Upper lobe of right lung (tissue), 1 donor: ENCODE results near the gene SH2D2A. TPM values are rescaled to one million over a fixed set of nuclear protein-coding genes. Genes with fewer than 3 reads are reported as not detected.

Source experiments
- ATAC-seq: fragments of 200-7000 bp; cut with Tn5 transposase; one replicate; pipeline ENCODE4 v1.9.1; 2020; ENCODE audit warnings: mild to moderate bottlenecking, moderate library complexity
- DNase-seq: peaks from one replicate; pipeline ENCODE4 v3.0.0-alpha.2; 2020
- H3K27ac ChIP-seq: fragments of 200-600 bp; one replicate; pipeline ENCODE4 v1.8.0; 2022
- H3K27me3 ChIP-seq: fragments of 200-600 bp; one replicate; pipeline ENCODE4 v1.8.0; 2022; ENCODE audit warnings: mild to moderate bottlenecking
- H3K36me3 ChIP-seq: fragments of 200-600 bp; one replicate; pipeline ENCODE4 v1.8.0; 2022
- H3K4me1 ChIP-seq: fragments of 200-600 bp; one replicate; pipeline ENCODE4 v1.8.0; 2022
- H3K4me3 ChIP-seq: fragments of 200-600 bp; one replicate; pipeline ENCODE4 v1.8.0; 2022; ENCODE audit warnings: mild to moderate bottlenecking
- H3K9me3 ChIP-seq: fragments of 200-600 bp; one replicate; pipeline ENCODE4 v1.8.0; 2022
- intact Hi-C: fragments of 100-400 bp; cut with DNase I; formaldehyde crosslinking; loops from one replicate; pipeline ENCODE4 v1.11.0; 2022
- total RNA-seq: library from RNA; stranded (reverse); fragmentation: NEBNext Ultra II Directional; extraction: Animal tissue kit (Norgen Biotek cat#: 25700); gene quantifications from one replicate; pipeline ENCODE4 v1.2.1, GENCODE V29; 2021
- TF ChIP-seq, protein P1 (sequence below): fragments of 200-600 bp; IDR thresholded peaks from one replicate; pipeline ENCODE4 v1.8.0; 2022; ENCODE audit warnings: antibody characterized with exemption
- donor health status: DM: no; HTN: yes; CAD: no; lungs with severe emphysema.

The SH2D2A gene
- total RNA-seq, 1 donor from 2014 or later = 3.8 TPM

DNA sequence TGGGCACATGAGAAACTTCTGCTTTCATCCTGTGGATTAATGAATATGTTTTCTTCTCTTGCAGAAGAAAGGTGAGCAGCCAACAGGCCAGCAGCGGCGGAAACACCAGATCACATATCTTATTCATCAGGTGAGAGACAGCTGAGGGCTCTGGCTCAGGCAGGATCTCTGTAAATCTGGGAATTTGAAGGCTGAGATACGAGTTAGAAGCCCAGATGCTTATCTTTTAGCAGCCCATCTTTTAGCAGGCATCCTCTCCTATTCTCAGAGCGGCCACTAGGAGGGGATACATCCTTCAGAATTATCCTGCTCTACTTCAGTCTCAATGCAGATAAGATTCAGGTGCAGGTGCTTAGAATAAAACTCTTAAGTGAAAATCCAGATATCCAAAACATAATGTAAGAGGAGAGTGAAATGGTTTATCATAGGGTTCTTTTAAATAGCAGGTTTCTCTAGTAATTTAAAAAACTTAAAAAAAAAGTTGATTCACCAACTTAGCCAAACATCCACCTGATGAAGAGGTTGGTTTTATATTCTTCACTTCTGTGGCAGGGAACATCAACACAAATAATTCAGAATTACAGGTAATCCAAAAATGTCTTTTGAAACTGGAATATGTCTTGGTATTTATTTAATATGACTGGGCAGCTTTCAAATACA is 19.3 kb downstream of the SH2D2A start:
- peak; percentile 70 for ATAC-seq
- Histone ChIP-seq H3K36me3 (peaks cover 95% of the 10 kb centered on the region), H3K4me3 (no peak overlapping the region), H3K9me3 (no peaks in the 10 kb centered on the region), H3K27me3 (no peaks in the 10 kb centered on the region), H3K27ac (no peak overlapping the region), H3K4me1 (no peaks in the 10 kb centered on the region)
- no peak for DNase-seq
- intact Hi-C loops = no loop called here
- TF ChIP-seq, protein P1, sequence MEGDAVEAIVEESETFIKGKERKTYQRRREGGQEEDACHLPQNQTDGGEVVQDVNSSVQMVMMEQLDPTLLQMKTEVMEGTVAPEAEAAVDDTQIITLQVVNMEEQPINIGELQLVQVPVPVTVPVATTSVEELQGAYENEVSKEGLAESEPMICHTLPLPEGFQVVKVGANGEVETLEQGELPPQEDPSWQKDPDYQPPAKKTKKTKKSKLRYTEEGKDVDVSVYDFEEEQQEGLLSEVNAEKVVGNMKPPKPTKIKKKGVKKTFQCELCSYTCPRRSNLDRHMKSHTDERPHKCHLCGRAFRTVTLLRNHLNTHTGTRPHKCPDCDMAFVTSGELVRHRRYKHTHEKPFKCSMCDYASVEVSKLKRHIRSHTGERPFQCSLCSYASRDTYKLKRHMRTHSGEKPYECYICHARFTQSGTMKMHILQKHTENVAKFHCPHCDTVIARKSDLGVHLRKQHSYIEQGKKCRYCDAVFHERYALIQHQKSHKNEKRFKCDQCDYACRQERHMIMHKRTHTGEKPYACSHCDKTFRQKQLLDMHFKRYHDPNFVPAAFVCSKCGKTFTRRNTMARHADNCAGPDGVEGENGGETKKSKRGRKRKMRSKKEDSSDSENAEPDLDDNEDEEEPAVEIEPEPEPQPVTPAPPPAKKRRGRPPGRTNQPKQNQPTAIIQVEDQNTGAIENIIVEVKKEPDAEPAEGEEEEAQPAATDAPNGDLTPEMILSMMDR = peak; percentile 72

DNA sequence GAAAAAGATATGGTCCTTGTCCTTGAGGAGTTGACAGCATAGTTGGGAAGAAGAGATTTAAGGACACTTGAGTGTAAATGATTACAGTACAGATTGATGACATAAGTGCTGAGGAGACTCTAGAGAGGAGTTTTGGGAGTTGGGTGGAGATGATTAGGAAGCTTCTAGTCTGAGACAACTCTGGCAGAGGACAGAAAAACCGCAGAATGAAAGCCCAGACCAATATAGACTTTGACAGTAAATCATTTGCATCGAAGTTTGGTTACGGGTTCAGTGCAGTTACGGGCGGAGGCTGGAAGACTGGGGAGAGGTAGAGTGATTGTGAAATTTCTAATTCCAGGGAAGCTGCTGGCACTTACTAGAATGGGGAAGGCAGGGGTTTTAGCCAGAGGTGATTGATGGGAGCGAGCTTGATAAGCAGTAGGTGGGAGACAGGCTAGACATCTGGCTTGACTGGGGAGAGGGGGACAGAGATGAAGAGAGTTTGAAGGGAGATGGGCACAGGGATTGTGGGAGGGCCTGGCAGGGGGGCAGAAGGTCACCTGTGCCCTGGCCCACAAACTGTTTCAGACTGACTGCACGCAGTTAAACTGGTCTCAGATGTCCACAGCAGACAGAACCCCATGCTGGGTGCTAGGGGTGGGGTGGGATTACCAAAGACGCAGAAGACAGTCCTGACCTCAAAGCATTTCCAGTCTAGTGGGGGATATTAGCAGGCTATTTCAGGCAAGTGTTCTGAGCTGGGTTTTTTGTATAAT is 20.1 kb downstream of the SH2D2A start:
- Histone ChIP-seq H3K36me3 (peaks cover 97% of the 10 kb centered on the region), H3K27me3 (no peaks in the 10 kb centered on the region), H3K9me3 (no peaks in the 10 kb centered on the region), H3K4me1 (no peaks in the 10 kb centered on the region), H3K27ac (no peak overlapping the region), H3K4me3 (no peak overlapping the region)
- DNase-seq (no peak), ATAC-seq (no peak)
- TF ChIP-seq, protein P1 = no peak
- intact Hi-C loops = no loop called here

DNA sequence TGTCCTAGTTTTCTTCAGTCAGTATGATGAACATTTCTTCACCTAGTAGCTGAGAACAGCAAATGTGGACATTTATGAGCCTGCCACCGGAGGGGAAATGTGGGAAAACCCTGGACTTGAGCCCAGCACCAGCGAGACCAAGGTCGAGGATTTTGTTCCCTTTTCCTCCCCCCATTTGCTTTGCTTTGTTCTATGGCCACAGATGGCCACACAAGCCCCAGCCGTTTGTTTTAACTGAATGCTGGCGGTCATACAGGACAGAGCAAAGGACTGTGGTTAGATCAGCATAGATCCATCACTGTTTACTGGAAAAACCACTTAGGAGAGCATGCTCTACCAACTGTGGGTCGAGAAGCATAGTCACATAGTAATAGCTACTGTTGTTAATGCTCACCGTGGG is 20.9 kb downstream of the SH2D2A start:
- Histone ChIP-seq H3K4me1 (no peaks in the 10 kb centered on the region), H3K36me3 (peaks cover 98% of the 10 kb centered on the region)

DNA sequence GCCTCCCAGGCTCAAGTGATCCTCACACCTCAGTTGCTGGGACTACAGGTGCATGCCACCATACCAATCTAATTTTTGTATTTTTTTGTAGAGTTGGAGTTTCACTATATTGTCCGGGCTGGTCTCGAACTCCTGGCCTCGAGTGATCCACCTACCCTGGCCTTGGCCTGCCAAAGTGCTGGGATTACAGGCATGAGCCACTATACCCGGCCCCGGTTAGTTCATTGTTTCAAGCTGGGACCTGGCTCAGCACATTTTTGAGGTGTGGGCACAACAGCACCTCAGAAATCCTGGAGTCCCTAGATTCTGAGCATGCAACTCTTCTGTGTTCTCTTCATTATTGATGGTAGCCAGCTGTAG is 21.3 kb downstream of the SH2D2A start:
- intact Hi-C loops = no loop called here

More for the DNA sequence above, 20.9 kb downstream of the SH2D2A start:
- no peaks in the 10 kb centered on the region for H3K9me3 ChIP-seq
- intact Hi-C loops = no loop called here
- H3K27me3 ChIP-seq = no peaks in the 10 kb centered on the region
- no peak overlapping the region for H3K27ac ChIP-seq
- no peak overlapping the region for H3K4me3 ChIP-seq
- TF ChIP-seq, protein P1 = no peak
- DNase-seq (no peak), ATAC-seq (no peak)

DNA sequence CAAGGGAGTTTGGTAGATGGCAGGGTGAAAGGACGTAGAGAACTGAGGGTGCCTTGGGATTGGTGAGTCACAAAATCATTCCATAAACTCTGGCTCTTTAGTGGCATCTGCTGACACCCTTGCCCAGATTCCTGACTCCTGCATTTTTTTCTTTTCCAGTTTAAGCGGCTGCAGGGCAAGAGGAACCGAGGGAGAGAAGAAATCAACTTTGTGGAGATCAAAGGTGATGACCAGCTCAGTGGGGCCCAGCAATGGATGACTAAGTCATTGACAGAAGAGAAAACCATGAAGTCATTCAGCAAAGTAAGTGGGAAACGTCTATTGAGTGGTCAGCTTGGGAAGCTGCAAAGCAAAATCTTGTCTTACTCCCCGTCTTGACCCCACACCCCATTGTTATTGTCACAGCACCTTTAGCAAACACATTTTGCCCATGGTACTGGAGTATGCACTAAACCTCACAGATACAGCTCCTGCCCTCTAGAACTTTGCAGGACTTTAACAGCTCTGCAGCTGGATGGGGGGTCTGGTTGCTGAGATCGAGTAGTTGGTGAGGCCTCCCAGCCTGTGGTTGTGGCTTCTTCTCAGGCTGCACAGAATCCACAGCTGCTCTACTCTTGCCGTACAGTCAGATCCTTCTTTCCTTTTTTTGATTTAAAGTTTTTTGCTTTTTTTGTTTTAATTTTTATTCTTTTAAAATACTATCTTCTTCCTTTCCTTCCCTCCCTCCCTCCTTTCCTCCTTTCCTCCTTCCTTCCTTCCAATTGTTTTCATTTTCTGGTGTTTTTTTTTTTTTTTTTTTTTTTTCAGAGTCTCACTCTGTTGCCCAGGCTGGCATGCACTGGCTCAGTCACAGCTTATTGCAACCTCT is 21.9 kb downstream of the SH2D2A start:
- DNase-seq (no peak), ATAC-seq (no peak)
- H3K27ac ChIP-seq = no peak overlapping the region
- H3K36me3 ChIP-seq = peaks cover 95% of the 10 kb centered on the region
- TF ChIP-seq, protein P1 = no peak
- intact Hi-C loops = no loop called here
- no peaks in the 10 kb centered on the region for H3K4me1 ChIP-seq
- H3K9me3 ChIP-seq = no peaks in the 10 kb centered on the region
- no peaks in the 10 kb centered on the region for H3K27me3 ChIP-seq
- H3K4me3 ChIP-seq = no peak overlapping the region

More for the DNA sequence above, 21.3 kb downstream of the SH2D2A start:
- Histone ChIP-seq H3K27ac (no peak overlapping the region), H3K9me3 (no peaks in the 10 kb centered on the region), H3K4me3 (no peak overlapping the region), H3K27me3 (no peaks in the 10 kb centered on the region), H3K4me1 (no peaks in the 10 kb centered on the region), H3K36me3 (peaks cover 98% of the 10 kb centered on the region)
- no peak for ATAC-seq
- TF ChIP-seq, protein P1 = no peak
- no peak for DNase-seq
